Activated effector memory CD4-positive, alpha-beta T cell treated with anti-CD3 and anti-CD28 coated beads, Interleukin-2, amount 50 U/mL, for 16 hours (primary cell): ENCODE measurements around the gene CSHL1.
"Not testable (repeated sequence)": the region's sequence is repeated elsewhere in the genome, so short reads cannot be mapped to it uniquely, and the experiment has no call there.

ENCODE experiments used
- DNase-seq: peaks from one replicate; pipeline ENCODE4 v3.0.0-alpha.2; 2020

CSHL1 gene

GRCh38 chr17:63939884-63940283 is 28.8 kb upstream of the CSHL1 start:
- no peak for DNase-seq

GRCh38 chr17:63939401-63939800 is 28.3 kb upstream of the CSHL1 start:
- DNase-seq = no peak

GRCh38 chr17:63937920-63938319 is 26.9 kb upstream of the CSHL1 start:
- no peak for DNase-seq

GRCh38 chr17:63937319-63937718 is 26.3 kb upstream of the CSHL1 start:
- DNase-seq = no peak

- DNase-seq = no peak
Measured at GRCh38 chr17:63934183-63935112, 23.4 kb upstream of the CSHL1 start.

- DNase-seq = no peak
Measured at GRCh38 chr17:63933598-63933997, 22.5 kb upstream of the CSHL1 start.

GRCh38 chr17:63932721-63933120 is 21.7 kb upstream of the CSHL1 start:
- DNase-seq = no peak

- peak; percentile 76 for DNase-seq
Measured at GRCh38 chr17:63931981-63932561, 21.0 kb upstream of the CSHL1 start, which contains the start of gene CD79B. CD79B (minus strand) TSS chr17:63932331; CDS start chr17:63932261, 70 bp downstream.

- peak; percentile 87 for DNase-seq
Measured at GRCh38 chr17:63930951-63931575, 20.0 kb upstream of the CSHL1 start.

- DNase-seq = no peak
Measured at GRCh38 chr17:63929860-63930766, 19.1 kb upstream of the CSHL1 start.

- DNase-seq = no peak
Measured at GRCh38 chr17:63928966-63929695, 18.1 kb upstream of the CSHL1 start.

- DNase-seq = no peak
Measured at GRCh38 chr17:63928172-63928666, 17.2 kb upstream of the CSHL1 start.

GRCh38 chr17:63927464-63928171 is 16.6 kb upstream of the CSHL1 start:
- no peak for DNase-seq

- DNase-seq = no peak
Measured at GRCh38 chr17:63926164-63926563, 15.1 kb upstream of the CSHL1 start.

- DNase-seq = no peak
Measured at GRCh38 chr17:63925615-63926014, 14.6 kb upstream of the CSHL1 start.

- DNase-seq = not testable (repeated sequence)
Measured at GRCh38 chr17:63922402-63922801, 11.3 kb upstream of the CSHL1 start.

GRCh38 chr17:63920779-63921178 is 9.7 kb upstream of the CSHL1 start:
- DNase-seq = not testable (repeated sequence)

GRCh38 chr17:63920050-63920449 is 9.0 kb upstream of the CSHL1 start:
- not testable (repeated sequence) for DNase-seq

GRCh38 chr17:63919311-63919723 is 8.3 kb upstream of the CSHL1 start:
- peak; percentile 85 for DNase-seq

GRCh38 chr17:63918789-63919305 is 7.8 kb upstream of the CSHL1 start, which contains the start of gene GH1:
GH1 (minus strand) TSS chr17:63918839; CDS start chr17:63918776, 63 bp downstream.
- not testable (repeated sequence) for DNase-seq

- no peak for DNase-seq
Measured at GRCh38 chr17:63918305-63918704, 7.2 kb upstream of the CSHL1 start.
